GM10266 (cell line): ENCODE data around the gene REXO4.
"Not testable (repeated sequence)": the region's sequence is repeated elsewhere in the genome, so short reads cannot be mapped to it uniquely, and the experiment has no call there.

ENCODE experiments used
- DNase-seq: peaks from one replicate; pipeline ENCODE4 v3.0.0; 2012; ENCODE audit errors: extremely low spot score
- CTCF ChIP-seq: IDR thresholded peaks from 2 replicates; pipeline ENCODE4 v1.5.1; 2012; ENCODE audit warnings: mild to moderate bottlenecking, low read depth; ENCODE audit not compliant: control insufficient read depth, insufficient read depth; ENCODE audit errors: missing control alignments

REXO4 gene

GRCh38 chr9:133455936-133456335, 38.1 kb upstream of the REXO4 start:
- TF ChIP-seq CTCF, result no peak
- no peak for DNase-seq

GRCh38 chr9:133454943-133455673, 37.3 kb upstream of the REXO4 start:
- no peak for DNase-seq
- TF ChIP-seq CTCF, result no peak

GRCh38 chr9:133454325-133454724, 36.5 kb upstream of the REXO4 start:
- no peak for DNase-seq
- no peak for TF ChIP-seq CTCF

- no peak for DNase-seq
- TF ChIP-seq CTCF, result no peak
These were observed 35.8 kb upstream of the REXO4 start for GRCh38 chr9:133453651-133454050.

- DNase-seq, result no peak
- TF ChIP-seq CTCF, result no peak
These were observed 34.8 kb upstream of the REXO4 start for GRCh38 chr9:133452562-133452961.

- not testable (repeated sequence) for DNase-seq
These were observed 34.1 kb upstream of the REXO4 start for GRCh38 chr9:133451865-133452264.

- DNase-seq, result no peak
- no peak for TF ChIP-seq CTCF
These were observed 31.9 kb upstream of the REXO4 start for GRCh38 chr9:133449760-133450159.

GRCh38 chr9:133448487-133448972, 30.7 kb upstream of the REXO4 start:
- no peak for TF ChIP-seq CTCF
- DNase-seq, result no peak
